Kidney (tissue), 14 donors: Measurements from ENCODE around the gene ADRA2C. TPM values are rescaled to one million over a fixed set of nuclear protein-coding genes. Genes with fewer than 3 reads are reported as not detected.
A peak's percentile ranks its signal among the peaks of the same experiment; 100 is the strongest.

ENCODE experiments used
- DNase-seq, 5 donors: peaks; one replicate each; pipeline ENCODE4 v3.0.0-alpha.2; 2013 to 2020
- FAIRE-seq: peaks from 2 replicates; lab custom pipeline; 2012; peaks lifted over from hg19 to GRCh38; lab: Jason Lieb, UNC
- H3K27ac ChIP-seq, 2 donors: one replicate each; pipeline ENCODE4 v1.7.0; 2013; ENCODE audit warnings: low read depth in 2 of 2, low read length in 2 of 2, inconsistent platforms in 1 of 2
- H3K27me3 ChIP-seq: one replicate; pipeline ENCODE4 v1.7.1; 2013; ENCODE audit warnings: low read length, inconsistent platforms; ENCODE audit not compliant: control insufficient read depth, insufficient read depth
- H3K36me3 ChIP-seq, 3 donors: one replicate each; pipeline versions ENCODE4 v1.7.0 to v1.7.1; 2013; ENCODE audit warnings: low read length in 3 of 3, control low read depth in 1 of 3, inconsistent platforms in 1 of 3; ENCODE audit not compliant: insufficient read depth in 3 of 3, control insufficient read depth in 2 of 3
- H3K4me1 ChIP-seq, 3 donors: one replicate each; pipeline versions ENCODE4 v1.7.0 to v1.7.1; 2013; ENCODE audit warnings: low read length in 3 of 3, inconsistent platforms in 1 of 3, low read depth in 1 of 3; ENCODE audit not compliant: control insufficient read depth in 2 of 3, insufficient read depth in 2 of 3
- H3K4me3 ChIP-seq, 3 donors: one replicate each; pipeline versions ENCODE4 v1.7.0 to v1.8.1; 2013; ENCODE audit warnings: low read length in 3 of 3, control low read depth in 1 of 3, inconsistent platforms in 1 of 3
- H3K9ac ChIP-seq, 3 donors: one replicate each; pipeline versions ENCODE4 v1.7.0 to v1.7.1; 2013; ENCODE audit warnings: low read length in 3 of 3, control low read depth in 1 of 3, inconsistent platforms in 1 of 3
- H3K9me3 ChIP-seq, 3 donors: one replicate each; pipeline versions ENCODE4 v1.7.0 to v1.7.1; 2013; ENCODE audit warnings: low read length in 3 of 3, control low read depth in 1 of 3, inconsistent platforms in 1 of 3; ENCODE audit not compliant: control insufficient read depth in 2 of 3, insufficient read depth in 1 of 3
- CTCF ChIP-seq: IDR thresholded peaks from 3 replicates; pipeline ENCODE4 v1.5.1; 2012; ENCODE audit warnings: mild to moderate bottlenecking, moderate library complexity, borderline replicate concordance; ENCODE audit not compliant: insufficient read depth; ENCODE audit errors: extremely low read depth
- intact Hi-C: fragments of 100-400 bp; cut with DNase I; formaldehyde crosslinking; loops from one replicate; pipeline ENCODE4 v1.11.1; 2022
- polyA plus RNA-seq: library from polyadenylated mRNA; stranded (reverse); fragments of 350-450 nt; fragmentation: Illumina TruSeq; extraction: RNeasy Lipid Tissue Mini Kit (QIAGEN cat#74804); gene quantifications from one replicate; pipeline ENCODE4 v1.2.3, GENCODE V29; 2014; ENCODE audit warnings: low read depth, low replicate concordance; ENCODE audit not compliant: insufficient read depth
- total RNA-seq: library from RNA; stranded (reverse); fragmentation: NEBNext Ultra II Directional; extraction: Animal tissue kit (Norgen Biotek cat#: 25700); gene quantifications from one replicate; pipeline ENCODE4 v1.2.1, GENCODE V29; 2021
- donor health status: control.
- donor health status: control.
- donor health status: control.
- donor health status: control.
- donor health status: control.
- donor health status: DM: yes; HTN: yes; CAD: no.
- donor health status: Normal renal cell carcinoma (clear cell type).

The ADRA2C gene
- total and polyA plus RNA-seq, 2 donors from 2014 or later: 21.9 to 36.2 TPM

DNA sequence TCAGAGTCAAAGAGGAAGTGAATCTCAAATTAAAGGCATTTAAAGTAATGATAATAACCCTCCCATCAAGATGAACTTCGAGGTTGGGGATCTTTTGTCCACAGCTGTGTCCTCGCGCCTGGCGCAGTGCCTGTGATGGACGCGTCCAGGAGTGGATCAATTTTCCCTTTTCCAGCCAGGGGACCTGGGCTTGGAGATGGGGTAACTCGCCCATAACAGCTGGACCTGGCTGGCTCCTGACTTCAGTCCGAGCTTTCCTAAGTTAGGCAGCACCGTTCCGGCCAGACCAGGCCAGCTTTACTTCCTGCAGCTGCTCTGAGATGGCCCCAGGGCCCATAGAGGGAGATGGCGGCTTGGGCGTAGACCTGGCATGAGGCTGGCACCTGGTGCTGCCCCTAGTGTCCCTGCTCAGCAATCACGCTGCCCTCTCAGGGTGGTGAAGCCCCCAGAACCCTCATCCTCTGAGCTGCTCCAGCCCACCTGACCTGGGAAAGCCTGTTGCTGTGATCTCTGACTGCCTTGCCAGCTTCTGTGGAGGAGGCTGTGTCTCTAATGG, 23.9 kb downstream of the ADRA2C start:
- FAIRE-seq: no peak
- Histone ChIP-seq H3K36me3 (no peaks in the 10 kb centered on the region), H3K9me3 (peaks cover 0 to 7% (median 0%) of the 10 kb centered on the region in 3 donors), H3K4me1 (no peaks in the 10 kb centered on the region), H3K27ac (no peak overlapping the region), H3K27me3 (no peaks in the 10 kb centered on the region), H3K9ac (no peak overlapping the region), H3K4me3 (no peak overlapping the region)
- intact Hi-C loops: no loop called here
- DNase-seq: peak in 1 of 5 donors; percentile 49
- no peak for TF ChIP-seq CTCF

DNA sequence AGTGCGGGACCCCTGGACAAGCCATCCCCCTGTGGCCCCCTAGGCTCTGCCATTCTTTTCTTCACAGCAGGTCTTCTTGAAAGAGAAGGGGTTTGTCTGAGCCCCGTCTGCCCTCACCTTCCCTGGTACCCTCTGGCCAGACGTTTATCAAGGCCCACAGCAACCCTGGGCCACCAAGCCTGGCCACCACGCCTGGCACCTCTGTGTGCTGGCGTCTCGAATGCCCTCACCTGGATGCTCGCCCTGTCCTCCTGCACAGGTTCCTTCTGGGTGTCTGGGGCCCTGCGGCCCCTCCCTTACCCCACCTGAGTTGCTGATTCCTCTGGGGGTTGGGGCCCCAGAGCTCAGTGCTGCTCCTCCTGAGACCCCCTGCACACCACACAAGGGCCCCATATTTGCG, 25.1 kb downstream of the ADRA2C start:
- no peak for TF ChIP-seq CTCF
- H3K9me3 ChIP-seq: peaks cover 0 to 18% (median 2%) of the 10 kb centered on the region in 3 donors
- H3K9ac ChIP-seq: no peak overlapping the region
- no peak for FAIRE-seq
- H3K4me3 ChIP-seq: no peak overlapping the region
- DNase-seq: peak in 1 of 5 donors; percentile 34
- H3K36me3 ChIP-seq: no peaks in the 10 kb centered on the region
- no peaks in the 10 kb centered on the region for H3K4me1 ChIP-seq
- H3K27ac ChIP-seq: no peak overlapping the region
- intact Hi-C loops: no loop called here
- no peaks in the 10 kb centered on the region for H3K27me3 ChIP-seq

DNA sequence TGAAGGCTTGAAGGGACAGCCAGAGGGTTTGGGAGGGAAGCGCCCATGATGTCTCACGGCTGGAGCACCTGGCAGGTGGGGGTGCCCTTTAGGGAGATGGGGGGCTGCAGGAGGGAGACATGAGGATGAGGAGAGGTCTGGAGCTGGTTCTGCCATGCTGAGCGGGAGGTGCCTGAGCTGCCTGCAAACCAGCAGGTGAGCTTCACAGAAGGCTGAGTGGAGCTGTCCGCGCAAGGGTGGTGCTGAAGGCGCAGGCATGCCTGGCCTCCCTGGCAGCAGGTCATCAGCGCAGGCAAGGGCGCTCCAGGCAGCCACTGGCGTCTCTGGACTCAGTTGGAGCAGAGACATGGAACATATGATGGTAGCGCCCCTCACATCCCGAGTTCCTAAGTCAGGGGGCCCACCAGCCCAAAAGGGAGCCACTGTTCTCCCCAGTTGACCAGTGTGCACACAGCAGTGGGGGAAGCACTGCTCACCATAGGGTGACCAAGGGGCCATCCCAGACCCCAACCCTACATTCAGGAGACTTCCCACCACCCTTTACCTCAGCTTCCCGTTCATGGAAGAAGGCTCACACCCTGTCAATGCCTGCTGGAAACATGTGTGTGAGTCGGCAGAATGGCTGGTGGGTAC, 25.8 kb downstream of the ADRA2C start:
- FAIRE-seq (no peak), DNase-seq (peak; percentile 82 to 90 (median 88))
- H3K36me3 ChIP-seq: no peaks in the 10 kb centered on the region
- intact Hi-C loops: no loop called here
- peaks cover 0 to 20% (median 2%) of the 10 kb centered on the region in 3 donors for H3K9me3 ChIP-seq
- no peak overlapping the region for H3K9ac ChIP-seq
- no peak for TF ChIP-seq CTCF
- H3K4me1 ChIP-seq: no peaks in the 10 kb centered on the region
- H3K27ac ChIP-seq: no peak overlapping the region
- no peak overlapping the region for H3K4me3 ChIP-seq
- H3K27me3 ChIP-seq: no peaks in the 10 kb centered on the region

DNA sequence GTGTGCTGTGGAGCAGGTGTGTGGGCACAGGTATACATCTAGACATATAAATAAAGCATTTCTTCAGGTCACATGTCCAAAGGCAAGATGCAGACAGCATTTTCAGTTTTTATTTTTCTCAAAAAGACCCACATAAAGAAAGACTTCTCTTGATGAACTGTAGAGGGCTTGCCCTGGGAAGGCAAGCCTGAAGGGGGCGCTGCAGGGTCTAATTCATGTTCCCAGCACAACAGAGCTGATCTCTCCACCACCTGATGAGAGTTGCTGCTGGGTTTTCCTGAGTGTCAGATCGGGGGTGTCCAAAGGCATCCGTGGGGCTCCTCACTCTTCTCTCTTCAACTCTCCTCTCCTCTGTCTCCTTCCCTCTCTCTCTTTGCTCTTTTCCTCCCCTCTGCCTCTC, 26.6 kb downstream of the ADRA2C start:
- Histone ChIP-seq H3K9ac (no peak overlapping the region), H3K27me3 (no peaks in the 10 kb centered on the region), H3K4me3 (no peak overlapping the region), H3K27ac (no peak overlapping the region), H3K36me3 (no peaks in the 10 kb centered on the region), H3K4me1 (no peaks in the 10 kb centered on the region), H3K9me3 (peaks cover 0 to 20% (median 2%) of the 10 kb centered on the region in 3 donors)
- FAIRE-seq (no peak), DNase-seq (peak in 1 of 5 donors; percentile 12)
- intact Hi-C loops: no loop called here
- no peak for TF ChIP-seq CTCF
